Measurements from ENCODE around the gene HSBP1.

DNA sequence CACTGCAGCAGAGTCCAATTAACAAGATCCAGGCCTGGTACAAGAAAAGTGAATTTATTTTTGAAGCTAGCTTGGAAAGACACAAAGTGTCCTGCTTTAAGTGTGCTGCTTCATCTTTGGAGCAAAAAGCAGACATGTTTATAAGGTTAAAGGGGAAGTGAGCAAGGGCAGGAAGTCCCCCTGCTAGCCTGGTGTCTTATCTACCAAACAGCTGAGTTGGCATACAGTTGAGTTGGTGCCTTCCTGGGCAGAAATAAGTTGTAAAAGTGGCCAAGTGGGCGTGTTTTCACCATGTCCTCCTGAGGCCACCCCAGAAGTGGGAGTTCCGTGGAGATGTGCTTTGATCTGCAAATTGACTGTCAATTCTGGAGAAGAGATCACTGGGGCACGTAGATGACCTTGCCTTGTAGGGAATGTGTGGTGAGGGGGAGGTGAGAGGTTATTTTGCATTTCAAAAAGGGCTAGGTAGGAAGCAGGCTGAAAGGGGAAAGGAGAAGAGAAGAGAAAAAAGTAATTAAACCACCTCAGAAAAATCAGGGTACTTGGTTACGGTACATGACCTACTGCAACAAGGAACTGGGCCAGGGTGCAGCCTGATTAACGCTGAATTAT is 38.3 kb upstream of the HSBP1 start:
- TF ChIP-seq, protein P1, sequence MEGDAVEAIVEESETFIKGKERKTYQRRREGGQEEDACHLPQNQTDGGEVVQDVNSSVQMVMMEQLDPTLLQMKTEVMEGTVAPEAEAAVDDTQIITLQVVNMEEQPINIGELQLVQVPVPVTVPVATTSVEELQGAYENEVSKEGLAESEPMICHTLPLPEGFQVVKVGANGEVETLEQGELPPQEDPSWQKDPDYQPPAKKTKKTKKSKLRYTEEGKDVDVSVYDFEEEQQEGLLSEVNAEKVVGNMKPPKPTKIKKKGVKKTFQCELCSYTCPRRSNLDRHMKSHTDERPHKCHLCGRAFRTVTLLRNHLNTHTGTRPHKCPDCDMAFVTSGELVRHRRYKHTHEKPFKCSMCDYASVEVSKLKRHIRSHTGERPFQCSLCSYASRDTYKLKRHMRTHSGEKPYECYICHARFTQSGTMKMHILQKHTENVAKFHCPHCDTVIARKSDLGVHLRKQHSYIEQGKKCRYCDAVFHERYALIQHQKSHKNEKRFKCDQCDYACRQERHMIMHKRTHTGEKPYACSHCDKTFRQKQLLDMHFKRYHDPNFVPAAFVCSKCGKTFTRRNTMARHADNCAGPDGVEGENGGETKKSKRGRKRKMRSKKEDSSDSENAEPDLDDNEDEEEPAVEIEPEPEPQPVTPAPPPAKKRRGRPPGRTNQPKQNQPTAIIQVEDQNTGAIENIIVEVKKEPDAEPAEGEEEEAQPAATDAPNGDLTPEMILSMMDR (IDR thresholded peaks at IDR 0.05 in 2 of 3, conservative IDR thresholded peaks at IDR 0.05 in 1 of 3; ENCODE audit: insufficient read depth in 2 of 3, low read depth in 1 of 3, low read length in 3 of 3), result no peak
- TF ChIP-seq, protein P2, sequence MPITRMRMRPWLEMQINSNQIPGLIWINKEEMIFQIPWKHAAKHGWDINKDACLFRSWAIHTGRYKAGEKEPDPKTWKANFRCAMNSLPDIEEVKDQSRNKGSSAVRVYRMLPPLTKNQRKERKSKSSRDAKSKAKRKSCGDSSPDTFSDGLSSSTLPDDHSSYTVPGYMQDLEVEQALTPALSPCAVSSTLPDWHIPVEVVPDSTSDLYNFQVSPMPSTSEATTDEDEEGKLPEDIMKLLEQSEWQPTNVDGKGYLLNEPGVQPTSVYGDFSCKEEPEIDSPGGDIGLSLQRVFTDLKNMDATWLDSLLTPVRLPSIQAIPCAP (CRISPR knock-in tag; IDR thresholded peaks at IDR 0.05; ENCODE audit: borderline replicate concordance), result no peak
- TF ChIP-seq SRF (CRISPR knock-in tag; IDR thresholded peaks at IDR 0.05) (no peak), ZNF766 (CRISPR knock-in tag; conservative IDR thresholded peaks at IDR 0.05) (no peak), NR3C1 (CRISPR knock-in tag; IDR thresholded peaks at IDR 0.05) (no peak), EP300 (IDR thresholded peaks at IDR 0.05; ENCODE audit: low read length) (no peak), GABPB1 (CRISPR knock-in tag; IDR thresholded peaks at IDR 0.05) (no peak)
- TF ChIP-seq, protein P3, sequence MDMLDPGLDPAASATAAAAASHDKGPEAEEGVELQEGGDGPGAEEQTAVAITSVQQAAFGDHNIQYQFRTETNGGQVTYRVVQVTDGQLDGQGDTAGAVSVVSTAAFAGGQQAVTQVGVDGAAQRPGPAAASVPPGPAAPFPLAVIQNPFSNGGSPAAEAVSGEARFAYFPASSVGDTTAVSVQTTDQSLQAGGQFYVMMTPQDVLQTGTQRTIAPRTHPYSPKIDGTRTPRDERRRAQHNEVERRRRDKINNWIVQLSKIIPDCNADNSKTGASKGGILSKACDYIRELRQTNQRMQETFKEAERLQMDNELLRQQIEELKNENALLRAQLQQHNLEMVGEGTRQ (CRISPR knock-in tag; IDR thresholded peaks at IDR 0.05), result no peak
- TF ChIP-seq, protein P4, sequence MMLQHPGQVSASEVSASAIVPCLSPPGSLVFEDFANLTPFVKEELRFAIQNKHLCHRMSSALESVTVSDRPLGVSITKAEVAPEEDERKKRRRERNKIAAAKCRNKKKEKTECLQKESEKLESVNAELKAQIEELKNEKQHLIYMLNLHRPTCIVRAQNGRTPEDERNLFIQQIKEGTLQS (IDR thresholded peaks at IDR 0.05), result no peak
- TF ChIP-seq, protein P4 (CRISPR knock-in tag; conservative IDR thresholded peaks at IDR 0.05), result no peak
- TF ChIP-seq, protein P5, sequence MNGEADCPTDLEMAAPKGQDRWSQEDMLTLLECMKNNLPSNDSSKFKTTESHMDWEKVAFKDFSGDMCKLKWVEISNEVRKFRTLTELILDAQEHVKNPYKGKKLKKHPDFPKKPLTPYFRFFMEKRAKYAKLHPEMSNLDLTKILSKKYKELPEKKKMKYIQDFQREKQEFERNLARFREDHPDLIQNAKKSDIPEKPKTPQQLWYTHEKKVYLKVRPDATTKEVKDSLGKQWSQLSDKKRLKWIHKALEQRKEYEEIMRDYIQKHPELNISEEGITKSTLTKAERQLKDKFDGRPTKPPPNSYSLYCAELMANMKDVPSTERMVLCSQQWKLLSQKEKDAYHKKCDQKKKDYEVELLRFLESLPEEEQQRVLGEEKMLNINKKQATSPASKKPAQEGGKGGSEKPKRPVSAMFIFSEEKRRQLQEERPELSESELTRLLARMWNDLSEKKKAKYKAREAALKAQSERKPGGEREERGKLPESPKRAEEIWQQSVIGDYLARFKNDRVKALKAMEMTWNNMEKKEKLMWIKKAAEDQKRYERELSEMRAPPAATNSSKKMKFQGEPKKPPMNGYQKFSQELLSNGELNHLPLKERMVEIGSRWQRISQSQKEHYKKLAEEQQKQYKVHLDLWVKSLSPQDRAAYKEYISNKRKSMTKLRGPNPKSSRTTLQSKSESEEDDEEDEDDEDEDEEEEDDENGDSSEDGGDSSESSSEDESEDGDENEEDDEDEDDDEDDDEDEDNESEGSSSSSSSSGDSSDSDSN (IDR thresholded peaks at IDR 0.05; ENCODE audit: borderline replicate concordance in 1 of 2, low read depth in 2 of 2, low read length in 2 of 2), result no peak
- TF ChIP-seq, protein P6, sequence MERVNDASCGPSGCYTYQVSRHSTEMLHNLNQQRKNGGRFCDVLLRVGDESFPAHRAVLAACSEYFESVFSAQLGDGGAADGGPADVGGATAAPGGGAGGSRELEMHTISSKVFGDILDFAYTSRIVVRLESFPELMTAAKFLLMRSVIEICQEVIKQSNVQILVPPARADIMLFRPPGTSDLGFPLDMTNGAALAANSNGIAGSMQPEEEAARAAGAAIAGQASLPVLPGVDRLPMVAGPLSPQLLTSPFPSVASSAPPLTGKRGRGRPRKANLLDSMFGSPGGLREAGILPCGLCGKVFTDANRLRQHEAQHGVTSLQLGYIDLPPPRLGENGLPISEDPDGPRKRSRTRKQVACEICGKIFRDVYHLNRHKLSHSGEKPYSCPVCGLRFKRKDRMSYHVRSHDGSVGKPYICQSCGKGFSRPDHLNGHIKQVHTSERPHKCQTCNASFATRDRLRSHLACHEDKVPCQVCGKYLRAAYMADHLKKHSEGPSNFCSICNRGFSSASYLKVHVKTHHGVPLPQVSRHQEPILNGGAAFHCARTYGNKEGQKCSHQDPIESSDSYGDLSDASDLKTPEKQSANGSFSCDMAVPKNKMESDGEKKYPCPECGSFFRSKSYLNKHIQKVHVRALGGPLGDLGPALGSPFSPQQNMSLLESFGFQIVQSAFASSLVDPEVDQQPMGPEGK (CRISPR knock-in tag; IDR thresholded peaks at IDR 0.05; ENCODE audit: borderline replicate concordance), result no peak

Measured in K562 (cell line).